SK-N-SH (cell line): Measurements from ENCODE around the gene EVL. TPM values are rescaled to one million over a fixed set of nuclear protein-coding genes. Genes with fewer than 3 reads are reported as not detected.

Experiments used
- CTCF ChIA-PET: fragments of 300-600, 350-600 bp; formaldehyde crosslinking; extraction: SDS; loops from one replicate; lab custom pipeline; 2021; lab: Yijun Ruan, JAX
- POLR2A ChIA-PET: fragments of 350-600 bp; sonication (Branson Sonifier 250); formaldehyde crosslinking; extraction: SDS; loops from one replicate; lab custom pipeline; 2020; ENCODE audit warnings: antibody characterized with exemption, inconsistent platforms; lab: Yijun Ruan, JAX
- DNase-seq: peaks from one replicate; pipeline ENCODE4 v3.0.0; 2012
- H2AFZ ChIP-seq: fragments of 200-600 bp; sonication (generic); 2 replicates; pipeline ENCODE4 v1.8.1; 2016; ENCODE audit warnings: antibody characterized with exemption, mild to moderate bottlenecking, low read depth
- H3F3A ChIP-seq: fragments of 200-600 bp; sonication (generic); replicated peaks from 2 replicates; pipeline ENCODE3; 2016; ENCODE audit warnings: antibody characterized with exemption, mild to moderate bottlenecking; ENCODE audit not compliant: insufficient read depth
- H3K27ac ChIP-seq, 2 experiments: fragments of 200-500 bp in 1 of 2; fragments of 200-600 bp in 1 of 2; sonication (Bioruptor generic) in 1 of 2; sonication (generic), shearing (Covaris generic) in 1 of 2; 2 replicates each; pipeline versions ENCODE4 v1.5.1 to v1.6.1; 2014 to 2016; ENCODE audit warnings: low read depth in 2 of 2, inconsistent platforms in 1 of 2, low read length in 1 of 2, mild to moderate bottlenecking in 1 of 2, mixed read lengths in 1 of 2
- H3K27me3 ChIP-seq: fragments of 200-600 bp; sonication (generic), shearing (Covaris generic); 2 replicates; pipeline ENCODE4 v1.6.1; 2016; ENCODE audit warnings: mixed run types; ENCODE audit not compliant: insufficient read depth
- H3K36me3 ChIP-seq, 2 experiments: fragments of 200-500 bp in 1 of 2; fragments of 200-600 bp in 1 of 2; sonication (Bioruptor generic) in 1 of 2; sonication (generic) in 1 of 2; replicated peaks in 1 of 2; 2 replicates each; pipeline versions ENCODE3 to v1.5.1; 2014 to 2016; ENCODE audit warnings: low read length in 1 of 2, mild to moderate bottlenecking in 1 of 2; ENCODE audit not compliant: insufficient read depth in 2 of 2, control insufficient read depth in 1 of 2
- H3K4me1 ChIP-seq, 2 experiments: fragments of 200-500 bp in 1 of 2; fragments of 200-600 bp in 1 of 2; sonication (Bioruptor generic) in 1 of 2; sonication (generic), shearing (Covaris generic) in 1 of 2; 2 replicates each; pipeline versions ENCODE4 v1.5.1 to v1.6.1; 2014 to 2016; ENCODE audit warnings: low read depth in 1 of 2, low read length in 1 of 2, mixed run types in 1 of 2; ENCODE audit not compliant: insufficient read depth in 2 of 2, control insufficient read depth in 1 of 2
- H3K4me2 ChIP-seq: fragments of 200-600 bp; sonication (generic), shearing (Covaris generic); 2 replicates; pipeline ENCODE4 v1.6.1; 2017; ENCODE audit warnings: mixed run types
- H3K4me3 ChIP-seq, 2 experiments: fragments of 200-500 bp in 1 of 2; fragments of 200-600 bp in 1 of 2; sonication (Bioruptor generic) in 1 of 2; sonication (generic), shearing (Covaris generic) in 1 of 2; 2 replicates each; pipeline versions ENCODE4 v1.5.1 to v1.8.1; 2014 to 2016; ENCODE audit warnings: low read depth in 2 of 2, inconsistent platforms in 1 of 2, low read length in 1 of 2, mild to moderate bottlenecking in 1 of 2, mixed read lengths in 1 of 2, moderate library complexity in 1 of 2
- H3K79me2 ChIP-seq: fragments of 200-600 bp; sonication (generic); 2 replicates; pipeline ENCODE4 v1.8.1; 2017; ENCODE audit warnings: mild to moderate bottlenecking; ENCODE audit not compliant: insufficient read depth
- H3K9ac ChIP-seq: fragments of 200-600 bp; sonication (generic); 2 replicates; pipeline ENCODE4 v1.6.1; 2017; ENCODE audit warnings: mixed run types
- H3K9me2 ChIP-seq: fragments of 200-600 bp; sonication (generic); 2 replicates; pipeline ENCODE4 v1.6.1; 2017; ENCODE audit warnings: mixed run types
- H3K9me3 ChIP-seq: fragments of 200-600 bp; sonication (generic); 2 replicates; pipeline ENCODE4 v1.6.1; 2017; ENCODE audit warnings: mixed run types, mild to moderate bottlenecking, moderate library complexity
- H4K20me1 ChIP-seq: fragments of 200-600 bp; sonication (generic); 2 replicates; pipeline ENCODE4 v1.6.1; 2017; ENCODE audit warnings: mild to moderate bottlenecking, mixed run types; ENCODE audit not compliant: insufficient read depth
- ELF1 ChIP-seq: IDR thresholded peaks from 2 replicates; pipeline ENCODE4 v1.4.0; 2012
- EP300 ChIP-seq, 2 experiments: IDR thresholded peaks; 2 replicates each; pipeline versions ENCODE4 v1.4.0 to v1.6.1; 2012; ENCODE audit warnings: borderline replicate concordance in 1 of 2, low read depth in 1 of 2, low read length in 1 of 2
- FOSL2 ChIP-seq: IDR thresholded peaks from 2 replicates; pipeline ENCODE4 v1.4.0; 2012; ENCODE audit warnings: low read depth, mild to moderate bottlenecking, moderate library complexity, borderline replicate concordance
- FOXM1 ChIP-seq: IDR thresholded peaks from 2 replicates; pipeline ENCODE4 v1.4.0; 2012; ENCODE audit warnings: low read depth, mild to moderate bottlenecking
- GATA2 ChIP-seq: sonication (generic); formaldehyde crosslinking; IDR thresholded peaks from 2 replicates; pipeline ENCODE4 v1.5.0; 2020; ENCODE audit warnings: mild to moderate bottlenecking, missing genetic modification reagents
- MAX ChIP-seq: IDR thresholded peaks from 2 replicates; pipeline ENCODE4 v1.4.0; 2012; ENCODE audit warnings: low read depth
- MEF2A ChIP-seq: IDR thresholded peaks from 2 replicates; pipeline ENCODE4 v1.4.0; 2012; ENCODE audit warnings: low read depth, borderline replicate concordance
- NFIC ChIP-seq: IDR thresholded peaks from 2 replicates; pipeline ENCODE4 v1.4.0; 2012; ENCODE audit warnings: borderline replicate concordance
- NRF1 ChIP-seq: IDR thresholded peaks from 2 replicates; pipeline ENCODE4 v1.6.1; 2012; ENCODE audit warnings: low read depth, mild to moderate bottlenecking, low read length
- POLR2AphosphoS5 ChIP-seq: IDR thresholded peaks from 2 replicates; pipeline ENCODE4 v1.6.1; 2012; ENCODE audit warnings: low read depth, low read length
- RCOR1 ChIP-seq: fragments of 150-350 bp; IDR thresholded peaks from 2 replicates; pipeline ENCODE4 v1.6.1; 2017; ENCODE audit warnings: antibody characterized with exemption, low read length
- RFX5 ChIP-seq: IDR thresholded peaks from 2 replicates; pipeline ENCODE4 v1.6.1; 2012; ENCODE audit warnings: mild to moderate bottlenecking, improper control_type of control experiment, low read length
- RXRA ChIP-seq: IDR thresholded peaks from 2 replicates; pipeline ENCODE4 v1.4.0; 2012; ENCODE audit warnings: low read depth, mild to moderate bottlenecking, borderline replicate concordance
- TAF1 ChIP-seq: IDR thresholded peaks from 2 replicates; pipeline ENCODE4 v1.6.1; 2012; ENCODE audit warnings: low read depth, mild to moderate bottlenecking, low read length, moderate library complexity, borderline replicate concordance
- TCF12 ChIP-seq: IDR thresholded peaks from 2 replicates; pipeline ENCODE4 v1.4.0; 2012
- TEAD4 ChIP-seq: IDR thresholded peaks from 2 replicates; pipeline ENCODE4 v1.4.0; 2012; ENCODE audit warnings: mild to moderate bottlenecking, borderline replicate concordance; ENCODE audit not compliant: insufficient read depth
- USF2 ChIP-seq: fragments of 150-350 bp; IDR thresholded peaks from 2 replicates; pipeline ENCODE4 v1.6.1; 2017; ENCODE audit warnings: antibody characterized with exemption, low read length, low read depth, borderline replicate concordance
- WGBS: methylation state at CpG from one replicate; pipeline ENCODE4 v1.1.6; 2017; ENCODE audit warnings: low lambda C conversion rate; 5-methylcytosine and 5-hydroxymethylcytosine counted together
- polyA plus RNA-seq, 3 experiments: library from polyadenylated mRNA; depleted of rRNA; stranded (reverse); fragments of >200 nt; gene quantifications; 2 replicates each; pipeline ENCODE4 v1.2.3, GENCODE V29; 2012
- TF ChIP-seq, protein P1 (sequence below): fragments of 150-350 bp; IDR thresholded peaks from 2 replicates; pipeline ENCODE4 v1.6.1; 2016; ENCODE audit warnings: mild to moderate bottlenecking, low read depth, low read length
- TF ChIP-seq, protein P2 (sequence below): IDR thresholded peaks from 2 replicates; pipeline ENCODE4; 2012

EVL gene
- polyA plus RNA-seq, 1 of the 3 experiments (the other 2 are of a cell fraction) = 36.5 TPM

DNA sequence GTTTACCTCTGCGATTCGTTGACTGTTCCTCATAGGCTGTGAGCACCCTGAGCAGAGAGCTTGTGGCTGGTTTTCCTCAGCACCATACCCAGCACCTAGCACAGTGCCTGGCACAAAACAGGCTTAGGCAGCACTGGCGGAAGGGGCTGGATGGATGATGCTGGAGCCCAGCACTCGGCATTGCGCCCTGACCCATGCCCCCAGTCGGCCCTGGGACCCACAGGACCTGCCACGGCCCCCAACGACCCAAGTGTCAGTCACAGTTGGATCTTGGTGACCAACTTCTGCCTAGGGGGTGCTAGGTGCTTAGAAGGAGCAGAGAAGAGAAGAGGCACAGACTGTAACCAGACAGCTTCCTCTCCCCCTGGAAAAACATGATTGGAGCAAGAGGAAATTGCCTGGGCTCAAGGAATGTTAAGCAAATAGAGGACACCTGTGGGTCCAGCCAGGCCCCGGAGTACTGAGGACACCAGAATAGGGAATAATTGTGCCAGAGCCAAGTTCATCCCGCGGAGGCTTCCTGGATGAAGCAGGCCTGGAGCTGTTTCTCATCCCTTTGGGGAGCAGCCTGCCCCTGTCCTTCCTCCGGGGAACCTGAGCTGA lies 62.7 kb downstream of the EVL start:
- DNase-seq = no peak
- H3K9me2 ChIP-seq = no peaks in the 10 kb centered on the region
- H2AFZ ChIP-seq = no peak overlapping the region
- H3K27ac ChIP-seq = peak overlapping the region in 1 of 2 experiments; percentile 89; a peak in 1 of 4 replicates
- CTCF ChIA-PET = interaction anchor here (1.3 to 10.5 kb wide), 5 partner anchors 15 to 153 kb away, joined by 3 to 70 read pairs (median 5); no protein-coding TSS in a partner anchor
- peaks cover 3 to 57% of the 10 kb centered on the region in 2 experiments; a peak in 2 of 4 replicates for H3K4me1 ChIP-seq
- WGBS = 91% methylated on average over 8 of the region's 12 CpGs
- H4K20me1 ChIP-seq = no peaks in the 10 kb centered on the region
- POLR2A ChIA-PET = interaction anchor here (1.4 kb wide), 1 partner anchor 14 kb away, joined by 4 read pairs; no protein-coding TSS in a partner anchor
- H3K27me3 ChIP-seq = no peaks in the 10 kb centered on the region
- H3K9ac ChIP-seq = no peak overlapping the region
- H3K36me3 ChIP-seq = peaks cover 0 to 3% of the 10 kb centered on the region in 2 experiments
- TF ChIP-seq RXRA (no peak), RFX5 (no peak), NRF1 (no peak), MEF2A (no peak), RCOR1 (no peak), FOXM1 (no peak), MAX (no peak), NFIC (no peak), TEAD4 (no peak), USF2 (no peak), TCF12 (no peak)
- TF ChIP-seq, protein P1, sequence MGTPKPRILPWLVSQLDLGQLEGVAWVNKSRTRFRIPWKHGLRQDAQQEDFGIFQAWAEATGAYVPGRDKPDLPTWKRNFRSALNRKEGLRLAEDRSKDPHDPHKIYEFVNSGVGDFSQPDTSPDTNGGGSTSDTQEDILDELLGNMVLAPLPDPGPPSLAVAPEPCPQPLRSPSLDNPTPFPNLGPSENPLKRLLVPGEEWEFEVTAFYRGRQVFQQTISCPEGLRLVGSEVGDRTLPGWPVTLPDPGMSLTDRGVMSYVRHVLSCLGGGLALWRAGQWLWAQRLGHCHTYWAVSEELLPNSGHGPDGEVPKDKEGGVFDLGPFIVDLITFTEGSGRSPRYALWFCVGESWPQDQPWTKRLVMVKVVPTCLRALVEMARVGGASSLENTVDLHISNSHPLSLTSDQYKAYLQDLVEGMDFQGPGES = no peak
- no peak overlapping the region for H3K4me3 ChIP-seq
- H3F3A ChIP-seq = no peaks in the 10 kb centered on the region
- no peaks in the 10 kb centered on the region for H3K9me3 ChIP-seq
- H3K4me2 ChIP-seq = no peak overlapping the region
- H3K79me2 ChIP-seq = no peaks in the 10 kb centered on the region

- ChIA-PET CTCF (interaction anchor here (1.4 to 10.5 kb wide), 4 partner anchors 14 to 154 kb away, joined by 3 to 70 read pairs (median 8); no protein-coding TSS in a partner anchor), POLR2A (interaction anchor here (1.4 kb wide), 1 partner anchor 14 kb away, joined by 4 read pairs; no protein-coding TSS in a partner anchor)
- no peaks in the 10 kb centered on the region for H3F3A ChIP-seq
- H3K36me3 ChIP-seq = peaks cover 3% of the 10 kb centered on the region in 2 experiments
- no peaks in the 10 kb centered on the region for H4K20me1 ChIP-seq
- H3K4me1 ChIP-seq = peaks cover 9 to 64% of the 10 kb centered on the region in 2 experiments; a peak in 3 of 4 replicates
- H3K4me2 ChIP-seq = no peak overlapping the region
- 91% methylated on average over 11 of the region's 12 CpGs for WGBS
- no peaks in the 10 kb centered on the region for H3K9me2 ChIP-seq
- no peak overlapping the region for H3K9ac ChIP-seq
- H3K4me3 ChIP-seq = no peak overlapping the region
- no peak overlapping the region for H2AFZ ChIP-seq
- peak overlapping the region in 1 of 2 experiments; percentile 89; a peak in 2 of 4 replicates for H3K27ac ChIP-seq
- TF ChIP-seq TAF1 = no peak
- TF ChIP-seq, protein P2, sequence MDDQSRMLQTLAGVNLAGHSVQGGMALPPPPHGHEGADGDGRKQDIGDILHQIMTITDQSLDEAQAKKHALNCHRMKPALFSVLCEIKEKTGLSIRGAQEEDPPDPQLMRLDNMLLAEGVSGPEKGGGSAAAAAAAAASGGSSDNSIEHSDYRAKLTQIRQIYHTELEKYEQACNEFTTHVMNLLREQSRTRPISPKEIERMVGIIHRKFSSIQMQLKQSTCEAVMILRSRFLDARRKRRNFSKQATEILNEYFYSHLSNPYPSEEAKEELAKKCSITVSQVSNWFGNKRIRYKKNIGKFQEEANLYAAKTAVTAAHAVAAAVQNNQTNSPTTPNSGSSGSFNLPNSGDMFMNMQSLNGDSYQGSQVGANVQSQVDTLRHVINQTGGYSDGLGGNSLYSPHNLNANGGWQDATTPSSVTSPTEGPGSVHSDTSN = no peak
- no peak for TF ChIP-seq POLR2AphosphoS5
- no peak for TF ChIP-seq EP300 (IDR thresholded peaks at IDR 0.05; ENCODE audit: borderline replicate concordance in 1 of 2, low read depth in 1 of 2, low read length in 1 of 2)
- TF ChIP-seq ELF1 = no peak
- TF ChIP-seq GATA2 (CRISPR knock-in tag) = no peak
- TF ChIP-seq FOSL2 = no peak
- no peak for TF ChIP-seq RFX5
- H3K79me2 ChIP-seq = no peaks in the 10 kb centered on the region
- H3K27me3 ChIP-seq = no peaks in the 10 kb centered on the region
- H3K9me3 ChIP-seq = no peaks in the 10 kb centered on the region
- DNase-seq = no peak
Measured at GRCh38 chr14:100128688-100129087, 63.5 kb downstream of the EVL start.
